Endothelial cell of umbilical vein (primary cell): Measurements from ENCODE around the gene LARGE1. TPM values are rescaled to one million over a fixed set of nuclear protein-coding genes. Genes with fewer than 3 reads are reported as not detected.

Experiments
- BruUV-seq: library from RNA; stranded (reverse); fragments of 400-500 nt; replicated peaks from 2 replicates; lab custom pipeline; 2021; lab: Mats Ljungman, UMichigan
- CTCF ChIA-PET: fragments of 300-600, 350-600 bp; sonication (Branson Sonifier 250); formaldehyde crosslinking; loops from one replicate; lab custom pipeline; 2021; ENCODE audit warnings: antibody characterized with exemption, inconsistent platforms; lab: Charles Lee
- POLR2A ChIA-PET: fragments of 300-600, 350-600 bp; sonication (Branson Sonifier 250); formaldehyde crosslinking; loops from one replicate; lab custom pipeline; 2021; ENCODE audit warnings: antibody characterized with exemption, inconsistent platforms; lab: Charles Lee
- DNase-seq: peaks from one replicate; pipeline ENCODE4 v3.0.0-alpha.2; 2011; ENCODE audit warnings: low read depth, low spot score
- FAIRE-seq: peaks from 2 replicates; lab custom pipeline; 2011; peaks lifted over from hg19 to GRCh38; lab: Jason Lieb, UNC
- H2AFZ ChIP-seq: 2 replicates; pipeline ENCODE4 v1.6.0; 2012; ENCODE audit warnings: low read depth, low read length, control low read depth, inconsistent platforms
- H3K27ac ChIP-seq: 2 replicates; pipeline ENCODE4 v1.5.1; 2011; ENCODE audit warnings: low read depth, mild to moderate bottlenecking, control low read depth, low read length, moderate library complexity; ENCODE audit not compliant: insufficient read depth
- H3K27me3 ChIP-seq, 2 experiments: 2 replicates each; pipeline versions ENCODE4 v1.6.0 to v1.6.1; 2011; ENCODE audit warnings: low read length in 2 of 2, mixed read lengths in 1 of 2; ENCODE audit not compliant: control insufficient read depth in 2 of 2, insufficient read depth in 2 of 2
- H3K36me3 ChIP-seq, 2 experiments: 2 replicates in 1 of 2; 3 replicates in 1 of 2; pipeline ENCODE4 v1.5.1; 2011; ENCODE audit warnings: low read length in 2 of 2, mild to moderate bottlenecking in 1 of 2, moderate library complexity in 1 of 2; ENCODE audit not compliant: control insufficient read depth in 2 of 2, insufficient read depth in 2 of 2; ENCODE audit errors: extremely low read depth in 1 of 2
- H3K4me1 ChIP-seq: 3 replicates; pipeline ENCODE4 v1.5.1; 2011; ENCODE audit warnings: mild to moderate bottlenecking, low read length; ENCODE audit not compliant: control insufficient read depth, insufficient read depth; ENCODE audit errors: extremely low read depth
- H3K4me2 ChIP-seq: 2 replicates; pipeline ENCODE4 v1.6.1; 2011; ENCODE audit warnings: low read length, control low read depth, mixed read lengths; ENCODE audit not compliant: insufficient read depth
- H3K4me3 ChIP-seq, 3 experiments: fragments of 200-600 bp in 1 of 3; sonication (generic), shearing (Covaris generic) in 1 of 3; replicated peaks in 1 of 3; 2 replicates each; pipeline ENCODE4 v1.5.1; 2011 to 2016; ENCODE audit warnings: control low read depth in 3 of 3, low read length in 3 of 3, mild to moderate bottlenecking in 2 of 3, inconsistent platforms in 1 of 3, low read depth in 1 of 3, moderate library complexity in 1 of 3; ENCODE audit not compliant: insufficient read depth in 1 of 3
- H3K79me2 ChIP-seq: 2 replicates; pipeline ENCODE4 v1.6.0; 2012; ENCODE audit warnings: low read length, inconsistent platforms; ENCODE audit not compliant: control insufficient read depth, insufficient read depth
- H3K9ac ChIP-seq: replicated peaks from 2 replicates; pipeline ENCODE3; 2011; ENCODE audit warnings: low read length, control low read depth; ENCODE audit not compliant: insufficient read depth; ENCODE audit errors: extremely low read depth
- H3K9me1 ChIP-seq: replicated peaks from 3 replicates; pipeline ENCODE4 v1.6.0; 2011; ENCODE audit warnings: mild to moderate bottlenecking, low read length; ENCODE audit not compliant: control insufficient read depth, insufficient read depth; ENCODE audit errors: extremely low read depth
- H3K9me3 ChIP-seq: replicated peaks from 2 replicates; pipeline ENCODE4 v1.5.1; 2012; ENCODE audit warnings: low read length, inconsistent platforms; ENCODE audit not compliant: control insufficient read depth, insufficient read depth
- H4K20me1 ChIP-seq: replicated peaks from 2 replicates; pipeline ENCODE3; 2011; ENCODE audit warnings: mild to moderate bottlenecking, low read length; ENCODE audit not compliant: control insufficient read depth, insufficient read depth; ENCODE audit errors: extremely low read depth
- EZH2 ChIP-seq: IDR thresholded peaks from 2 replicates; pipeline ENCODE4 v1.6.1; 2012; ENCODE audit warnings: borderline replicate concordance, low read depth, mild to moderate bottlenecking, moderate library complexity, low read length, inconsistent platforms; ENCODE audit not compliant: severe bottlenecking
- FOS ChIP-seq: IDR thresholded peaks from 2 replicates; pipeline ENCODE4 v1.6.1; 2011; ENCODE audit warnings: mild to moderate bottlenecking, low read length, moderate library complexity, borderline replicate concordance; ENCODE audit not compliant: insufficient read depth
- GATA2 ChIP-seq: IDR thresholded peaks from 2 replicates; pipeline ENCODE4 v1.7.0; 2011; ENCODE audit warnings: low read depth, mild to moderate bottlenecking, moderate library complexity, mixed read lengths, low read length; ENCODE audit not compliant: insufficient read length, insufficient read depth
- JUN ChIP-seq: IDR thresholded peaks from 2 replicates; pipeline ENCODE4 v1.6.1; 2011; ENCODE audit warnings: borderline replicate concordance, low read depth; ENCODE audit not compliant: insufficient read length, insufficient read depth
- MYC ChIP-seq: IDR thresholded peaks from one replicate; pipeline ENCODE4 v1.6.1; 2011; ENCODE audit warnings: mild to moderate bottlenecking, low read depth, low read length
- POLR2A ChIP-seq: IDR thresholded peaks from 2 replicates; pipeline ENCODE4 v1.6.1; 2012; ENCODE audit warnings: low read depth, mild to moderate bottlenecking, control low read depth, low read length
- POLR2AphosphoS5 ChIP-seq: IDR thresholded peaks from 2 replicates; pipeline ENCODE4 v1.6.1; 2012; ENCODE audit warnings: low read depth, mild to moderate bottlenecking, control low read depth, low read length, moderate library complexity; ENCODE audit not compliant: insufficient read depth
- dilution Hi-C: fragments of 300-500 bp; cut with MboI; formaldehyde crosslinking; loops from one replicate; pipeline ENCODE4 v1.15.0; 2019; ENCODE audit warnings: low sequenced_read_pairs; ENCODE audit not compliant: extremely low pct_ligation_motif_present
- intact Hi-C: fragments of 100-400 bp; cut with micrococcal nuclease; formaldehyde crosslinking; loops from one replicate; pipeline ENCODE4 v1.10.0; 2022
- polyA plus RNA-seq, 4 experiments: library from polyadenylated mRNA; depleted of rRNA in 3 of 4; stranded (reverse) in 3 of 4; unstranded in 1 of 4; fragments of >200 nt; gene quantifications; 2 replicates each; pipeline versions ENCODE4 v1.2.1 to v1.2.3, GENCODE V29; 2011 to 2012; ENCODE audit warnings: missing spikeins in 1 of 4
- total RNA-seq: library from RNA; stranded (reverse); gene quantifications from 2 replicates; pipeline ENCODE4 v1.2.3, GENCODE V29; 2021
- TF ChIP-seq, protein P1 (sequence below): IDR thresholded peaks from 2 replicates; pipeline ENCODE4 v1.6.1; 2011; ENCODE audit not compliant: insufficient read depth, insufficient read length
- TF ChIP-seq, protein P2 (sequence below), 2 donors: IDR thresholded peaks; 1 replicate in 1 of 2; 2 replicates in 1 of 2; pipeline ENCODE4 v1.5.1; 2011; ENCODE audit warnings: low read length in 2 of 2, mild to moderate bottlenecking in 2 of 2, moderate library complexity in 2 of 2, control low read depth in 1 of 2, inconsistent platforms in 1 of 2, low read depth in 1 of 2; ENCODE audit not compliant: insufficient read depth in 1 of 2; ENCODE audit errors: extremely low read depth in 1 of 2

LARGE1 gene
- total and polyA plus RNA-seq, 2 donors (not counting 3 experiments of a cell fraction or from before 2014, with no cell fraction given): 0.95 to 4.4 TPM

DNA sequence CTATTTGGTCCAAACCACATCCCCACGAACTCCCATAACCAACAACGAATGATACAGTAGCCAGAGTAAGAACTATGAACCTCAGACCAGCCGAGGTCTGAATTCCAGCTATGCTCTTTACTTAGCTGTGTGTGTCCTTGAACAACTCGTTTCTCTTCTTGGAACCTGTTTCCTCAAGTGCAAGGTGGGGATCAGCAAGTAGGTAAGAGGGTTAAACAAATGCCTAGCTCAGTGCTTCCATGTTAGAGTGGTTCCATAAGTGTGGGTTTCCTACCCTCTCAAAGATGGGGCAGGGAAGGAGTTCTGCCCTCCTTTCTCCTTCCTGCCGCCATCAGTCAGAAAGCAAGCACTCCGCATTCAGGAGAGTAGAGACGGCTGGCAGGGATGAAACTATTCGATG is 578.7 kb downstream of the LARGE1 start:
- intact Hi-C loops (no loop called here), dilution Hi-C loops (no loop called here)
- H3K27ac ChIP-seq: no peak overlapping the region
- H3K9me3 ChIP-seq: peaks cover 17% of the 10 kb centered on the region
- no peak for FAIRE-seq
- H3K79me2 ChIP-seq: no peaks in the 10 kb centered on the region
- no peaks in the 10 kb centered on the region for H3K9me1 ChIP-seq
- H3K27me3 ChIP-seq: no peaks in the 10 kb centered on the region
- BruUV-seq: no TSS peak
- no peaks in the 10 kb centered on the region for H3K4me1 ChIP-seq
- CTCF ChIA-PET: no interaction called here
- H3K36me3 ChIP-seq: no peaks in the 10 kb centered on the region
- POLR2A ChIA-PET: no interaction called here
- H3K4me2 ChIP-seq: no peak overlapping the region
- no peaks in the 10 kb centered on the region for H4K20me1 ChIP-seq
- H3K4me3 ChIP-seq: no peak overlapping the region
- H2AFZ ChIP-seq: no peak overlapping the region
- H3K9ac ChIP-seq: no peak overlapping the region
- no peak for DNase-seq
- TF ChIP-seq JUN (no peak), POLR2AphosphoS5 (no peak), FOS (no peak), POLR2A (no peak), MYC (no peak), EZH2 (no peak), GATA2 (no peak)
- TF ChIP-seq, protein P1, sequence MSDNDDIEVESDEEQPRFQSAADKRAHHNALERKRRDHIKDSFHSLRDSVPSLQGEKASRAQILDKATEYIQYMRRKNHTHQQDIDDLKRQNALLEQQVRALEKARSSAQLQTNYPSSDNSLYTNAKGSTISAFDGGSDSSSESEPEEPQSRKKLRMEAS: no peak
- TF ChIP-seq, protein P2, sequence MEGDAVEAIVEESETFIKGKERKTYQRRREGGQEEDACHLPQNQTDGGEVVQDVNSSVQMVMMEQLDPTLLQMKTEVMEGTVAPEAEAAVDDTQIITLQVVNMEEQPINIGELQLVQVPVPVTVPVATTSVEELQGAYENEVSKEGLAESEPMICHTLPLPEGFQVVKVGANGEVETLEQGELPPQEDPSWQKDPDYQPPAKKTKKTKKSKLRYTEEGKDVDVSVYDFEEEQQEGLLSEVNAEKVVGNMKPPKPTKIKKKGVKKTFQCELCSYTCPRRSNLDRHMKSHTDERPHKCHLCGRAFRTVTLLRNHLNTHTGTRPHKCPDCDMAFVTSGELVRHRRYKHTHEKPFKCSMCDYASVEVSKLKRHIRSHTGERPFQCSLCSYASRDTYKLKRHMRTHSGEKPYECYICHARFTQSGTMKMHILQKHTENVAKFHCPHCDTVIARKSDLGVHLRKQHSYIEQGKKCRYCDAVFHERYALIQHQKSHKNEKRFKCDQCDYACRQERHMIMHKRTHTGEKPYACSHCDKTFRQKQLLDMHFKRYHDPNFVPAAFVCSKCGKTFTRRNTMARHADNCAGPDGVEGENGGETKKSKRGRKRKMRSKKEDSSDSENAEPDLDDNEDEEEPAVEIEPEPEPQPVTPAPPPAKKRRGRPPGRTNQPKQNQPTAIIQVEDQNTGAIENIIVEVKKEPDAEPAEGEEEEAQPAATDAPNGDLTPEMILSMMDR (IDR thresholded peaks at IDR 0.05; ENCODE audit: extremely low read depth in 1 of 2, insufficient read depth in 1 of 2, low read depth in 1 of 2, low read length in 2 of 2): no peak
